ENCODE results near the gene PXN.
A peak's percentile ranks its signal among the peaks of the same experiment; 100 is the strongest.
"Not testable (repeated sequence)": the region's sequence is repeated elsewhere in the genome, so short reads cannot be mapped to it uniquely, and the experiment has no call there.

The PXN gene

GRCh38 chr12:120209851-120210250 is 55.7 kb downstream of the PXN start:
- DNase-seq (ENCODE audit: low read depth): no peak

GRCh38 chr12:120207227-120207626 is 58.3 kb downstream of the PXN start:
- no peak for DNase-seq (ENCODE audit: low read depth)

GRCh38 chr12:120206781-120207180 is 58.7 kb downstream of the PXN start:
- not testable (repeated sequence) for DNase-seq (ENCODE audit: low read depth)

GRCh38 chr12:120206228-120206627 is 59.3 kb downstream of the PXN start:
- no peak for DNase-seq (ENCODE audit: low read depth)

- DNase-seq (ENCODE audit: low read depth): no peak
Measured at GRCh38 chr12:120204171-120204570, 61.4 kb downstream of the PXN start.

- DNase-seq (ENCODE audit: low read depth): no peak
Measured at GRCh38 chr12:120200364-120200800, 65.1 kb downstream of the PXN start.

- peak; percentile 96 for DNase-seq (ENCODE audit: low read depth)
Measured at GRCh38 chr12:120199595-120200306, 65.8 kb downstream of the PXN start.

GRCh38 chr12:120199025-120199424 is 66.5 kb downstream of the PXN start:
- no peak for DNase-seq (ENCODE audit: low read depth)

GRCh38 chr12:120197542-120197887 is 68.0 kb downstream of the PXN start:
- DNase-seq (ENCODE audit: low read depth): no peak

- not testable (repeated sequence) for DNase-seq (ENCODE audit: low read depth)
Measured at GRCh38 chr12:120196817-120197541, 68.6 kb downstream of the PXN start.

GRCh38 chr12:120196363-120196762 is 69.2 kb downstream of the PXN start:
- peak; percentile 26 for DNase-seq (ENCODE audit: low read depth)

GRCh38 chr12:120194534-120195395 is 70.8 kb downstream of the PXN start, which contains the start of gene GCN1:
TSS of gene GCN1 (minus strand) at chr12:120194715. CDS start at chr12:120194697, 18 bp downstream.
- peak; percentile 87 for DNase-seq (ENCODE audit: low read depth)

- DNase-seq (ENCODE audit: low read depth): no peak
Measured at GRCh38 chr12:120194226-120194533, 71.3 kb downstream of the PXN start.

GRCh38 chr12:120193286-120193685 is 72.2 kb downstream of the PXN start:
- DNase-seq (ENCODE audit: low read depth): not testable (repeated sequence)

- DNase-seq (ENCODE audit: low read depth): no peak
Measured at GRCh38 chr12:120190985-120191480, 74.5 kb downstream of the PXN start.

- DNase-seq (ENCODE audit: low read depth): no peak
Measured at GRCh38 chr12:120190386-120190785, 75.1 kb downstream of the PXN start.

- no peak for DNase-seq (ENCODE audit: low read depth)
Measured at GRCh38 chr12:120186654-120187053, 78.9 kb downstream of the PXN start.

GRCh38 chr12:120183211-120183631 is 82.3 kb downstream of the PXN start:
- peak; percentile 67 for DNase-seq (ENCODE audit: low read depth)

GRCh38 chr12:120181991-120182631 is 83.4 kb downstream of the PXN start:
- DNase-seq (ENCODE audit: low read depth): peak; percentile 75

- no peak for DNase-seq (ENCODE audit: low read depth)
Measured at GRCh38 chr12:120180975-120181374, 84.6 kb downstream of the PXN start.

GRCh38 chr12:120175537-120175936 is 90.0 kb downstream of the PXN start:
- DNase-seq (ENCODE audit: low read depth): no peak

- no peak for DNase-seq (ENCODE audit: low read depth)
Measured at GRCh38 chr12:120175062-120175461, 90.5 kb downstream of the PXN start.

Measured in iris pigment epithelial cell (primary cell).